HUES6 (cell line): Measurements from ENCODE around the gene KIF16B.
"Not testable (repeated sequence)": the region's sequence is repeated elsewhere in the genome, so short reads cannot be mapped to it uniquely, and the experiment has no call there.

ENCODE experiments used
- H3K27ac ChIP-seq: 2 replicates; pipeline ENCODE4 v1.7.0; 2013; ENCODE audit warnings: low read depth, mild to moderate bottlenecking, low read length, inconsistent platforms
- H3K27me3 ChIP-seq: 2 replicates; pipeline ENCODE4 v1.6.1; 2013; ENCODE audit warnings: low read length; ENCODE audit not compliant: control insufficient read depth, insufficient read depth
- H3K36me3 ChIP-seq: 2 replicates; pipeline ENCODE4 v1.6.1; 2013; ENCODE audit warnings: low read length; ENCODE audit not compliant: control insufficient read depth, insufficient read depth
- H3K4me1 ChIP-seq: 2 replicates; pipeline ENCODE4 v1.6.1; 2013; ENCODE audit warnings: low read length; ENCODE audit not compliant: control insufficient read depth, insufficient read depth
- H3K4me3 ChIP-seq: 2 replicates; pipeline ENCODE4 v1.5.1; 2013; ENCODE audit warnings: low read depth, low read length
- H3K9ac ChIP-seq: one replicate; pipeline ENCODE4 v1.6.1; 2013; ENCODE audit warnings: mild to moderate bottlenecking, low read length
- H3K9me3 ChIP-seq: 2 replicates; pipeline ENCODE4 v1.6.1; 2013; ENCODE audit warnings: low read depth, low read length; ENCODE audit not compliant: control insufficient read depth, insufficient read depth

The KIF16B gene

DNA sequence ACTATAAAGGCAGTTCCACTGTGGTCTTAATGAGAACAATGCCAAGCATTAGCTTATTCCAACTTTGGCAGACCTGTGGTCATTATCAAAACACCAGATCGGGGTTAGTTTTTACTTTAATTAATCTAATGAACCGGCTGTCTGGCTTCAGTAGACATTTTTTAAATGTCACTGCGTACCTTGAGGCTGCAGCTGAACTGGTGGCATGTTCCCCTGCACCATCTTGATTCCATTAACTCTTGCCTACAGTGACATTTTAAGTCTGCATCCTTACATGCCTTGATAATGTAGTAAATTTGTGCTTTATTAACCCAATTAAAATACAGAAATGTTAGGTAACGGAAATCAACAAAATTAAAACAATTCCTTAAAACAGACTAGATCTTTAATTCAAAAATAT is 127.0 kb downstream of the KIF16B start:
- H3K4me3 ChIP-seq: no peak overlapping the region
- no peak overlapping the region for H3K27ac ChIP-seq
- no peaks in the 10 kb centered on the region for H3K36me3 ChIP-seq
- H3K9me3 ChIP-seq: no peaks in the 10 kb centered on the region
- H3K27me3 ChIP-seq: no peaks in the 10 kb centered on the region
- H3K9ac ChIP-seq: no peak overlapping the region
- no peaks in the 10 kb centered on the region for H3K4me1 ChIP-seq

DNA sequence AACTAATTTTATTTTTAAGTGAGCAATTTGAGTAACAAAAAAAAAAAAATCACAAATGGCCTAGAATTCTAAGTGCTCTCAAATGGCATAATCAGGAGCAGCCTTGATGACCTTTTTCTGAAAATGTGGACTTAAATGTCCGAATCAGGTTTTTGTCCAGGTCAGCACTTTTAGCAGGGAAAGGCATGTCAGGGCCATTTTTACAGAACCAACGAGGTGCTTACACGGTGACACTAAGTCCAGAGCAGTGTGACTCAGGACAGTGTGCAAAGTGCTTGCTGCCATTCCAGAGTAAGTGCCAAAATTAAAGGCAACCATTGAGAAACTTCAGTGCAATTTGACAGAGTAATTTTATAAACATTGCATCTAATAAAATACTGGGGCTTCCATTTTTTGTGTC is 127.8 kb downstream of the KIF16B start:
- H3K27ac ChIP-seq: no peak overlapping the region
- no peaks in the 10 kb centered on the region for H3K36me3 ChIP-seq
- no peaks in the 10 kb centered on the region for H3K27me3 ChIP-seq
- H3K9me3 ChIP-seq: no peaks in the 10 kb centered on the region
- no peaks in the 10 kb centered on the region for H3K4me1 ChIP-seq
- H3K9ac ChIP-seq: no peak overlapping the region
- H3K4me3 ChIP-seq: no peak overlapping the region

GRCh38 chr20:16444057-16444777 is 129.0 kb downstream of the KIF16B start:
- Histone ChIP-seq H3K27ac (no peak overlapping the region), H3K27me3 (no peaks in the 10 kb centered on the region), H3K4me3 (no peak overlapping the region), H3K4me1 (no peaks in the 10 kb centered on the region), H3K9ac (no peak overlapping the region), H3K36me3 (no peaks in the 10 kb centered on the region), H3K9me3 (peaks cover 9% of the 10 kb centered on the region)

GRCh38 chr20:16441546-16442164 is 131.6 kb downstream of the KIF16B start:
- no peaks in the 10 kb centered on the region for H3K4me1 ChIP-seq
- no peak overlapping the region for H3K27ac ChIP-seq
- no peak overlapping the region for H3K9ac ChIP-seq
- H3K27me3 ChIP-seq: no peaks in the 10 kb centered on the region
- H3K4me3 ChIP-seq: no peak overlapping the region
- H3K36me3 ChIP-seq: no peaks in the 10 kb centered on the region
- H3K9me3 ChIP-seq: peaks cover 17% of the 10 kb centered on the region

GRCh38 chr20:16440686-16441085 is 132.6 kb downstream of the KIF16B start:
- no peaks in the 10 kb centered on the region for H3K27me3 ChIP-seq
- no peak overlapping the region for H3K4me3 ChIP-seq
- no peaks in the 10 kb centered on the region for H3K4me1 ChIP-seq
- no peak overlapping the region for H3K9ac ChIP-seq
- no peaks in the 10 kb centered on the region for H3K36me3 ChIP-seq
- H3K27ac ChIP-seq: no peak overlapping the region
- peaks cover 17% of the 10 kb centered on the region for H3K9me3 ChIP-seq

- not testable (repeated sequence) for H3K9ac ChIP-seq, H3K27ac ChIP-seq, H3K4me3 ChIP-seq, H3K4me1 ChIP-seq, H3K27me3 ChIP-seq, H3K36me3 ChIP-seq
- peaks cover 17% of the 10 kb centered on the region for H3K9me3 ChIP-seq
These were observed 133.7 kb downstream of the KIF16B start for GRCh38 chr20:16439540-16439939.

DNA sequence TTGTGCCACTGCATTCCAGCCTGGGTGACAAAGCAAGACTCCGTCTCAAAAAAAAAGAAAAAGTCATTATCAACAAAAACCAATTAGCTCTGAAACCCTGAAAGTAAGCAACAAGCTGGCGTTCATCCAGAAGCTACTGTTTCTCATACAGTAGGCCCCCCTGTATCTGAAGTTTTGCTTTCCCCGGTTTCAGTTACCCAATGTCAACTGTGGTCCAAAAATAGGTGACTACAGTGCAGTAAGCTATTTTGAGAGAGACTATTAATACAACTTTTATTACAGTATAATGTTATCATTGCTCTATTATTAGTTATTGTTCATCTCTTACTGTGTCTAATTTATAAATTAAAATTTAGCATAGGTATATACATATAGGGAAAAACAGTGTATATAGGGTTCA is 135.1 kb downstream of the KIF16B start:
- H3K27me3 ChIP-seq: no peaks in the 10 kb centered on the region
- no peak overlapping the region for H3K9ac ChIP-seq
- no peaks in the 10 kb centered on the region for H3K36me3 ChIP-seq
- no peak overlapping the region for H3K27ac ChIP-seq
- H3K4me3 ChIP-seq: no peak overlapping the region
- H3K9me3 ChIP-seq: peaks cover 17% of the 10 kb centered on the region
- peaks cover 6% of the 10 kb centered on the region; the same call in 1 of the 2 replicates for H3K4me1 ChIP-seq

DNA sequence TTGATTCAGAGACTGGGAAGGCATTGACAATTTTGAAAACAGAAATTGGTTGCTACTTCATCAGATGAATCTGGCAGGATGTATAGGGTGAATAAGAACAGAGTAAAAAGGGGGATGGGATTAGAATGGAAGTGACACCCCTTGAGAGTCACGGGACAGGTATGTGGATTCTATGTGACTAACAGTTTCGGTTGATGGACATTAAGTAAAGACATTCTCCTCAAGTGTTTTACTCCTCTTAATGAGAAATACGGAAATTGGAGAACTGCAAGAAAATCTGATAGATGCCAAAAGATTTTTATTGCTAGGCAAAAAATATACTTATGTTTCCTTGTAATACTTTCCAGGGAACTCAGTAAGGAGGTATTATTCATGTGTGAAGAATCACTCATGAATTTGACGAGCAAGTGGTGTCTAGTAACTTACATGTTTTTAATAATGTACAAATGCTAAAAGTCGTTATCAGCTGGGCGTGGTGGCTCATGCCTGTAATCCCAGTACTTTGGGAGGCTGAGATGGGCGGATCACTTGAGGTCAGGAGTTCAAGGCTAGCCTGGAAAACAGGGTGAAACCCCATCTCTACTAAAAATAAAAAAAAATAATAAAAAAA is 135.8 kb downstream of the KIF16B start:
- Histone ChIP-seq H3K9me3 (peaks cover 17% of the 10 kb centered on the region), H3K36me3 (no peaks in the 10 kb centered on the region), H3K9ac (no peak overlapping the region), H3K4me3 (no peak overlapping the region), H3K27me3 (no peaks in the 10 kb centered on the region), H3K27ac (no peak overlapping the region), H3K4me1 (peaks cover 12% of the 10 kb centered on the region; the same call in 1 of the 2 replicates)

DNA sequence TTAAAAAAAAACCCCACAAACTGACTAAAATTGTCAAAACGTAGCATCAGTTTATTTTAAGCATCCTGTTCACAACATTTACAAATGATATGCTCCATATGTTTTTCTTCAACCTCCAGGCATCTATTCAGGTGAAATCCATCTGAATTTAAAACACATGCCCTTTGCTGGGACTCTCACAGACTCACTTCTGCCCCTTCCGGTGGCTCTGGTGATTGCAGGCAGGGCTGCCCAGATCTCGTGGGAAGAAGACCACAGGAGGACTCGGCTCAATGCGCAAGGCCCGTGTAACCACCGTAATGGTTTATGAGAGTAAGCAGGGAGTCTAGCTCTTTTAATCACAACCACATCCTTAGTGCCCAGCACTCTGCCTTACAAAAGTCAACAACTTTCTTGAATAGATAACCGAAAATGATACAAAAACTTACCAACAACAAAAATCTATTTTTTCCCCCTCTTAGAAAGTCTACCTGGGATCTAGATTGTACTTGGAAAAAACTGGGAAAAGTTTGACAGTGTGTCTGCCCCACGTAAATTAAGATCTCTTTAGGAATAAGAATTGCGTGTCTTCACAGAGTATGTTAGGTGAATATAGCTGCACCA is 139.1 kb downstream of the KIF16B start:
- no peak overlapping the region for H3K4me3 ChIP-seq
- peaks cover 7% of the 10 kb centered on the region for H3K9me3 ChIP-seq
- peaks cover 16% of the 10 kb centered on the region for H3K4me1 ChIP-seq
- no peaks in the 10 kb centered on the region for H3K36me3 ChIP-seq
- no peaks in the 10 kb centered on the region for H3K27me3 ChIP-seq
- no peak overlapping the region for H3K9ac ChIP-seq
- H3K27ac ChIP-seq: no peak overlapping the region

DNA sequence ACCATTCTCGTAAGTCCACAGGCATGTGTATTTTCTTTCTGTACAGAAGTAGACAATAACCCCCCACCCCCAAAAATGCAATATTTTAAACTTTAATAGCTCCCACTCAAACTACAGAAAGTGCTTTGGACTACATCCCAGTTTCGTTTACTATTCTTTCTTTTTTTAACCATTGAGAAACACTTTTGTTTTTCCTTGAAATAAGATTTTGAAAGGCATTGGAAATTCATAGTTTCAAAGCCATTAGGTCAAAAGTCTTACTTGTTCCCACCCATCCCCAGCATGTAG is 140.0 kb downstream of the KIF16B start:
- Histone ChIP-seq H3K4me3 (no peak overlapping the region), H3K27ac (no peak overlapping the region), H3K9ac (no peak overlapping the region), H3K4me1 (peaks cover 16% of the 10 kb centered on the region), H3K27me3 (no peaks in the 10 kb centered on the region), H3K36me3 (peaks cover 3% of the 10 kb centered on the region; the same call in 1 of the 2 replicates), H3K9me3 (no peaks in the 10 kb centered on the region)
